Activated naive CD8-positive, alpha-beta T cell treated with anti-CD3 and anti-CD28 coated beads, Interleukin-2, amount 10 ng/mL, durations not matched to agents 7 days and 5 days (primary cell): ENCODE data around the gene GAK. TPM values are rescaled to one million over a fixed set of nuclear protein-coding genes. Genes with fewer than 3 reads are reported as not detected.
"Not testable (repeated sequence)": the region's sequence is repeated elsewhere in the genome, so short reads cannot be mapped to it uniquely, and the experiment has no call there.

Experiments
- ATAC-seq: fragments of 150-1000 bp; cut with Tn5 transposase; one replicate; pipeline ENCODE4 v1.10.0; 2021; ENCODE audit warnings: low read depth, moderate library complexity
- POLR2A ChIA-PET: fragments of 350-600 bp; sonication (Branson Sonifier 250); formaldehyde crosslinking; loops from one replicate; lab custom pipeline; 2021; ENCODE audit warnings: antibody characterized with exemption; lab: Charles Lee
- DNase-seq: peaks from one replicate; pipeline ENCODE4 v3.0.0; 2021
- H3K27ac Mint-ChIP-seq: one replicate; pipeline ENCODE4 v1.8.0; 2022; ENCODE audit warnings: mild to moderate bottlenecking, mixed read lengths
- H3K27me3 Mint-ChIP-seq: one replicate; pipeline ENCODE4 v1.8.0; 2022; ENCODE audit warnings: mild to moderate bottlenecking, moderate library complexity, mixed read lengths
- H3K36me3 Mint-ChIP-seq: one replicate; pipeline ENCODE4 v1.8.0; 2021; ENCODE audit warnings: mild to moderate bottlenecking, mixed read lengths
- H3K4me1 Mint-ChIP-seq: one replicate; pipeline ENCODE4 v1.8.0; 2021; ENCODE audit warnings: mixed read lengths
- H3K4me3 Mint-ChIP-seq: one replicate; pipeline ENCODE4 v1.8.0; 2022; ENCODE audit warnings: mild to moderate bottlenecking, moderate library complexity, mixed read lengths
- H3K9me3 Mint-ChIP-seq: one replicate; pipeline ENCODE4 v1.8.0; 2021; ENCODE audit warnings: mixed read lengths
- total RNA-seq, 2 experiments: library from RNA; stranded (reverse); gene quantifications; one replicate each; pipeline ENCODE4 v1.2.3, GENCODE V29; 2021

The GAK gene
- total RNA-seq, 2 experiments from 2014 or later = 169 to 182 TPM

DNA sequence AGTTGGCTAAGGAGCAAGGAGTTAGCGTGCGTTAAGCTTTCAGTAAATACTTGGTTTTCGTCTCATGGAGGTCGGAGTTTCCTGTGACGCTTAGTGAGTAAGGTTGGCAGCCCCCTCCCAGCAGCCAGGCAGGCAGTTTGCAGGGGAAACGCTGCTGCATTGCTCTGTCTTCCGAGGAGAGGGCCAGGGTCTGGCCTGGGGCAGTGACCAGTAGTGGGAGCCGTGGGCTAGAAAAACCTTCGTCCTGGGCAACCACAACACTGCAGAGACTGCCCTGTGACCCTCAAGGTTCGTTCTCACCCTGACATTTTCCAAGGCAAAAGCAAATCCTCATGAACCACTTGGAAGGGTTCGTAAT lies 576 bp upstream of the GAK start:
- no peaks in the 10 kb centered on the region for H3K9me3 Mint-ChIP-seq
- no peaks in the 10 kb centered on the region for H3K36me3 Mint-ChIP-seq
- ATAC-seq (peak; percentile 2), DNase-seq (no peak)
- H3K27ac Mint-ChIP-seq = peak overlapping the region; percentile 95
- POLR2A ChIA-PET = interaction anchor here (0.8 to 5.4 kb wide), 8 partner anchors 9 to 159 kb away, joined by 3 to 35 read pairs (median 4); partner anchors contain the start of genes DGKQ, FGFRL1 and IDUA
- H3K27me3 Mint-ChIP-seq = no peaks in the 10 kb centered on the region
- H3K4me3 Mint-ChIP-seq = peak overlapping the region; percentile 93
- H3K4me1 Mint-ChIP-seq = peaks cover 23% of the 10 kb centered on the region

DNA sequence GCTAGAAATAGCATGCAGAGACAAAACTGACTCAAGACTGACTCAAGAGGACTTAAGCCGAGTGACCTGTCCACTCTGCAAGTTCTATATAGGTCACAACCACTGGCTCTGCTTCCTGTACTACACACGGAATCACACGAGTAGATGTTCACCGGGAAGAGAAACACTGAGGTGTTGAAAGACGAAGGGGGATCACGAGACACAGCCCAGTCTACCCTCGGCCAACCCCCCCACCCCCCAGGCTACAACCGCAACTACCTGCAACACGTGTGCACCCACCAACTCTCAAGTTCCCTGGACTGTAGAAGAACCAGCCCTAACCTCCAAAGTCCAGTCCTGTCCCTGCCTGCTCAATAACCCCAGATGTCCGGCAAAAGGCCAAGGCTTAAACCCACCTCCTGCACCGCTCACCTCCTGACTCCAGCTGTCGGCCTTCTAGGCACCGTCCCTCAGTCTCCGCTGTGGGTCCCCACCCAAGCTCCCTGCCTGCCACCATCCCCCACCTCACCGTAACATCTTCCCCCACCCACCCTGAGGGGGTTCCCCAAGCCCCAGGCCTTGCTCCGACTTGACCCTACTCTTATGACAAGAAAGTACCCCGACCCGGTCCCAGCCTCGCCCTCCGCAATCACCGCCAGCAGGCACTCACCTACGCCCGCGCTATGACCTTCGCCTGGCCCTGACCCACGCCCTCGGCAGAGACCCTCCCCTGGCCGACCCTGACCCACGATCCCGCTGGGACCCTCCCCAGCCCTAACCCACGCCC lies 739 bp downstream of the GAK start:
- H3K27ac Mint-ChIP-seq = peak overlapping the region; percentile 95
- DNase-seq = peak; percentile 43
- H3K9me3 Mint-ChIP-seq = no peaks in the 10 kb centered on the region
- POLR2A ChIA-PET = interaction anchor here (0.8 to 5.4 kb wide), 14 partner anchors 8 to 458 kb away, joined by 3 to 35 read pairs (median 4); partner anchors contain the start of genes DGKQ, FGFRL1, IDUA and MAEA
- H3K36me3 Mint-ChIP-seq = no peaks in the 10 kb centered on the region
- no peak for ATAC-seq
- no peaks in the 10 kb centered on the region for H3K27me3 Mint-ChIP-seq
- H3K4me3 Mint-ChIP-seq = peak overlapping the region; percentile 93
- peaks cover 22% of the 10 kb centered on the region for H3K4me1 Mint-ChIP-seq

- POLR2A ChIA-PET = interaction anchor here (0.9 to 5.4 kb wide), 9 partner anchors 9 to 457 kb away, joined by 3 to 35 read pairs (median 4); partner anchors contain the start of genes IDUA and MAEA
- DNase-seq (no peak), ATAC-seq (no peak)
- Mint-ChIP-seq H3K4me3 (peak overlapping the region; percentile 93), H3K27ac (peak overlapping the region; percentile 95), H3K9me3 (no peaks in the 10 kb centered on the region), H3K36me3 (no peaks in the 10 kb centered on the region), H3K27me3 (no peaks in the 10 kb centered on the region), H3K4me1 (peaks cover 19% of the 10 kb centered on the region)
Observed at GRCh38 chr4:930827-931193, 1.3 kb downstream of the GAK start.

- no peak for DNase-seq
- Mint-ChIP-seq H3K27me3 (no peaks in the 10 kb centered on the region), H3K36me3 (no peaks in the 10 kb centered on the region), H3K4me1 (peaks cover 22% of the 10 kb centered on the region), H3K9me3 (no peaks in the 10 kb centered on the region), H3K27ac (peak overlapping the region; percentile 95), H3K4me3 (peak overlapping the region; percentile 93)
- POLR2A ChIA-PET = interaction anchor here (0.9 to 5.4 kb wide), 7 partner anchors 8 to 457 kb away, joined by 3 to 35 read pairs (median 7); partner anchors contain the start of gene IDUA
- ATAC-seq = no peak
Observed at GRCh38 chr4:930028-930551, 2.0 kb downstream of the GAK start.

GRCh38 chr4:929096-929765 lies 2.9 kb downstream of the GAK start:
- Mint-ChIP-seq H3K27ac (peak overlapping the region; percentile 6), H3K9me3 (no peaks in the 10 kb centered on the region), H3K27me3 (no peaks in the 10 kb centered on the region), H3K4me3 (no peak overlapping the region), H3K36me3 (peaks cover 1% of the 10 kb centered on the region), H3K4me1 (peaks cover 29% of the 10 kb centered on the region)
- DNase-seq (no peak), ATAC-seq (no peak)
- POLR2A ChIA-PET = interaction anchor here (1.6 to 5.4 kb wide), 2 partner anchors 17 to 148 kb away, joined by 7 to 35 read pairs; no protein-coding TSS in a partner anchor

DNA sequence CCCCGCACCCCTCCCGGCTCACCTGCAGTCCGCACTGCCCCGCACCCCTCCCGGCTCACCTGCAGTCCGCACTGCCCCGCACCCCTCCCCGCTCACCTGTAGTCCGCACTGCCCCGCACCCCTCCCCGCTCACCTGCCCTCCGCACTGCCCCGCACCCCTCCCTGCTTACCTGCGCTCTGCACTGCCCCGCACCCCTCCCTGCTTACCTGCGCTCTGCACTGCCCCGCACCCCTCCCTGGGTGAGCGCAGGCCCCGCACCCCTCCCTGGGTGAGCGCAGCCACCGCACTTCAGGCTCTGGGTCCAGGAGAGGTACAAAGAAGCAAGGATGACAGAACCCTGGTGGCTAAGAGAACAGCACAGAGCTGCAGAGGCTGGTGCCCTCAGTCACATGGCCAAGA lies 4.5 kb downstream of the GAK start:
- H3K4me1 Mint-ChIP-seq = peaks cover 34% of the 10 kb centered on the region
- H3K9me3 Mint-ChIP-seq, DNase-seq, H3K27me3 Mint-ChIP-seq, H3K36me3 Mint-ChIP-seq, H3K27ac Mint-ChIP-seq, H3K4me3 Mint-ChIP-seq, POLR2A ChIA-PET, ATAC-seq: not testable (repeated sequence)

DNA sequence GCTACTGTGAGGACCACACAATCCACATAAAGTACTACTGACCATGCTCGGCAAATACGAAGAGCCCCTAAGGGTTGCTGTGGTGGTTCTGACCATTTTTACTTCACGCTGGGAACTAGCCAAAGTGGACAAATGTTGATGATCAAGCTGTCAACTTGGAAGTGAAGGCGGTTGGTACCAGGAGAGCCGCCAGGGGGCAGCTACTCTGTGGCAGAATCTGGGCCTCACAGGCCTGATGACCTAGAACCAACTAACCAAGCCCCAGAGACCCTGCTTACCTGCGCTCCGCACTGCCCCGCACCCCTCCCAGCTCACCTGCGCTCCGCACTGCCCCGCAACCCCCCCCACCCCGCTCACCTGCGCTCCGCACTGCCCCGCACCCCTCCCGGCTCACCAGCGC lies 5.6 kb downstream of the GAK start:
- H3K36me3 Mint-ChIP-seq = peaks cover 13% of the 10 kb centered on the region
- POLR2A ChIA-PET = no interaction called here
- H3K9me3 Mint-ChIP-seq = no peaks in the 10 kb centered on the region
- DNase-seq (no peak), ATAC-seq (no peak)
- H3K4me1 Mint-ChIP-seq = peaks cover 41% of the 10 kb centered on the region
- H3K27ac Mint-ChIP-seq = no peak overlapping the region
- H3K4me3 Mint-ChIP-seq = no peak overlapping the region
- no peaks in the 10 kb centered on the region for H3K27me3 Mint-ChIP-seq

DNA sequence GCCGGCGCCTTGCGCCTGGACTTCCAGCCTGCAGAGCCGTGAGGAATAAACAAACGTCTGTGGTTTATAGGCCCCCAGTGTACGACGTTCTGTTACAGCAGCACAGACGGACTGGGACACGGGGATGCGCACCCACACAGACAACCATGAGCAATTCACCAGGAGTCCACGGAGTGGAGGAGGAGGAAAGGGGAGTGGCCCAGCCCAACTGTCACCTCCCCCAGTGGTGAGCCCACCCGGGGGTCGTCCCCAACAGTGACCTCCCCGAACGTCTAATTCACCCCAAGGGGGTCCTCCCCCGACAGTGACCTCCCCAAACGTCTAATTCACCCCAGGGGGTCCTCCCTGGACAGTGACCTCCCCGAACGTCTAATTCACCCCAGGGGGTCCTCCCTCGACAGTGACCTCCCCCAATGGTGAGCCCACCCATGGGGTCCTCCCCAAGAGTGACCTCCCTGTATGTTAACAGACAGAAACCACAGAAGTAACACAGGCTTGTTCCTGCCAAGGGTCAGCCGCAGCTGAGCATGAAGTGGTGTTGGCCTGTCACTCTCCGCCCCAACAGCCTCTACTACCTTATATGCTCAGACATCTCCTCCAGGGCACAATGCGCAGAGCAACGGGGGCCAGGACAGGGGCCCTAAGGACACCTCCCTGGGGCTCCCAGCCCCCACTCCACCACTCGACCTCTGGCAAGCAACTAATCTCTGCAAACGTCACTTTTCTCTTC lies 6.2 kb downstream of the GAK start:
- Mint-ChIP-seq H3K27ac (no peak overlapping the region), H3K36me3 (peaks cover 17% of the 10 kb centered on the region), H3K27me3 (no peaks in the 10 kb centered on the region), H3K4me3 (no peak overlapping the region), H3K9me3 (no peaks in the 10 kb centered on the region), H3K4me1 (peaks cover 39% of the 10 kb centered on the region)
- ATAC-seq = no peak
- no peak for DNase-seq
- POLR2A ChIA-PET = no interaction called here

GRCh38 chr4:925171-925570 lies 6.9 kb downstream of the GAK start:
- Mint-ChIP-seq H3K27ac (no peak overlapping the region), H3K4me3 (no peak overlapping the region), H3K4me1 (peaks cover 31% of the 10 kb centered on the region), H3K36me3 (peaks cover 20% of the 10 kb centered on the region), H3K9me3 (no peaks in the 10 kb centered on the region), H3K27me3 (no peaks in the 10 kb centered on the region)
- ATAC-seq (peak; percentile 3), DNase-seq (no peak)
- POLR2A ChIA-PET = no interaction called here

DNA sequence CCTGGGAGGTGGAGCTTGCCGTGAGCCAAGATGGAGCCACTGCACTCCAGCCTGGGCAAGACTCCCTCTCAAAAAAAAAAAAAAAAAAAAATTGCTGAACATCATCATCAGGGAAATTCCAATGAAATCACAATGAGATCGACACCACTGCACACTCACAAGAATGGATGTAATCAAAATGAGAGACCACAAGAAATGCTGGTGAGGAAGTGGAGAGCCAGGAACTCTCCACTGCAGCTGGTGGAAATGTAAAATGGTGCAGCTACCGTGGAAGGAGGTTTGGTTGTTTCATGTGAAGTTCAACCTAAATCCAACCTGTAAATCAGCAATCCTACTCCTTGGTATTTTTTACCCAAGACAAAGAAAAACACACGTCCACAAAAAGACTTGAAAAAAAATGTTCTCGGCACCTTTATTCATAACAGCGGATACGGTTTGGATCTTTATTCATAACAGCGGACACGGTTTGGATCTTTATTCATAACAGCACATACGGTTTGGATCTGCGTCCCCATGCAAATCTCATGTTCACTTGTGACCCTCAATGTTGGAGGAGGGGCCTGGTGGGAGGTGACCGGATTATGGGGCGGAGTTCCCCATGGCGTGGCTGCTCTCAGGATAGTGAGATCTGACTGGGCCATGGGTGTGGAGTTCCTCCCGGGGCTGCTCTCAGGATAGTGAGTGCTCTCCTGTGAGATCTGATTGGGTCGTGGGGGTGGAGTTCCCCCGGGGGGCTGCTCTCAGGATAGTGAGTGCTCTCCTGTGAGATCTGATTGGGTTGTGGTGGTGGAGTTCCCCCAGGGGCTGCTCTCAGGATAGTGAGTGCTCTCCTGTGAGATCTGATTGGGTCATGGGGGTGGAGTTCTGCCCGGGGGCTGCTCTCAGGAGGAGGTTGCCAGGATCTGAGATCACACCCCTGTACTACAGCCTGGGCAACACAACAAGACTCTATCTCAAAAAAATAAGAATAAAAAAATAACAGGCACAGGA lies 7.7 kb downstream of the GAK start:
- POLR2A ChIA-PET = interaction anchor here (0.7 to 1.4 kb wide), 3 partner anchors 8 to 321 kb away, joined by 4 to 5 read pairs (median 4); partner anchors contain the start of genes GAK, IDUA and TMEM175
- Mint-ChIP-seq H3K4me3 (no peak overlapping the region), H3K27ac (no peak overlapping the region), H3K9me3 (no peaks in the 10 kb centered on the region), H3K27me3 (no peaks in the 10 kb centered on the region), H3K4me1 (peaks cover 33% of the 10 kb centered on the region), H3K36me3 (peaks cover 26% of the 10 kb centered on the region)
- DNase-seq = no peak
- ATAC-seq = peak; percentile 39

- H3K4me3 Mint-ChIP-seq = peak overlapping the region; percentile 6
- H3K27me3 Mint-ChIP-seq = no peaks in the 10 kb centered on the region
- H3K36me3 Mint-ChIP-seq = peaks cover 38% of the 10 kb centered on the region
- H3K9me3 Mint-ChIP-seq = peaks cover 3% of the 10 kb centered on the region
- DNase-seq (no peak), ATAC-seq (no peak)
- POLR2A ChIA-PET = interaction anchor here (0.8 to 1.6 kb wide), 3 partner anchors 9 to 49 kb away, joined by 3 to 7 read pairs (median 3); partner anchors contain the start of genes GAK and TMEM175
- H3K4me1 Mint-ChIP-seq = peaks cover 34% of the 10 kb centered on the region
- peak overlapping the region; percentile 67 for H3K27ac Mint-ChIP-seq
Observed at GRCh38 chr4:921830-922331, 10.2 kb downstream of the GAK start.
